ENCODE results near the gene SEC24C.
A peak's percentile ranks its signal among the peaks of the same experiment; 100 is the strongest.

- TF ChIP-seq POLR2A (IDR thresholded peaks at IDR 0.05) (peak; percentile 46 to 64), CTCF (IDR thresholded peaks at IDR 0.05) (no peak)
These were observed at the start of gene SEC24C for GRCh38 chr10:73743905-73744663.
